Neuronal stem cell (in vitro differentiated cells): ENCODE measurements around the gene MIEN1.

Source experiments
- DNase-seq: peaks from one replicate; pipeline ENCODE4 v3.0.0-alpha.2; 2013; ENCODE audit warnings: low spot score
- H2AFZ ChIP-seq: one replicate; pipeline ENCODE4 v1.6.1; 2013; ENCODE audit warnings: mild to moderate bottlenecking, low read length, inconsistent platforms
- H2AK5ac ChIP-seq: 2 replicates; pipeline ENCODE4 v1.6.1; 2013; ENCODE audit warnings: low read depth, mild to moderate bottlenecking, inconsistent platforms, low read length, moderate library complexity, mixed read lengths
- H2BK120ac ChIP-seq: 2 replicates; pipeline ENCODE4 v1.6.1; 2013; ENCODE audit warnings: low read depth, mild to moderate bottlenecking, inconsistent platforms, low read length, moderate library complexity, mixed read lengths
- H2BK12ac ChIP-seq: one replicate; pipeline ENCODE4 v1.6.1; 2013; ENCODE audit warnings: low read length, inconsistent platforms
- H2BK15ac ChIP-seq: 2 replicates; pipeline ENCODE4 v1.6.1; 2013; ENCODE audit warnings: mild to moderate bottlenecking, low read length, inconsistent platforms, mixed read lengths
- H2BK5ac ChIP-seq: one replicate; pipeline ENCODE4 v1.6.1; 2013; ENCODE audit warnings: inconsistent platforms, mild to moderate bottlenecking, low read length, moderate library complexity
- H3K14ac ChIP-seq: one replicate; pipeline ENCODE4 v1.6.1; 2013; ENCODE audit warnings: low read length, inconsistent platforms
- H3K18ac ChIP-seq: 2 replicates; pipeline ENCODE4 v1.6.1; 2013; ENCODE audit warnings: low read length, inconsistent platforms
- H3K23ac ChIP-seq: 2 replicates; pipeline ENCODE4 v1.6.1; 2013; ENCODE audit warnings: low read depth, mild to moderate bottlenecking, mixed read lengths, low read length, inconsistent platforms; ENCODE audit not compliant: poor library complexity
- H3K27ac ChIP-seq: replicated peaks from 3 replicates; pipeline ENCODE4 v1.5.1; 2013; ENCODE audit warnings: low read length, inconsistent platforms
- H3K27me3 ChIP-seq, 3 experiments: 2 replicates each; pipeline ENCODE4 v1.6.1; 2013; ENCODE audit warnings: low read length in 3 of 3, mild to moderate bottlenecking in 2 of 3, inconsistent platforms in 1 of 3, low read depth in 1 of 3, mixed read lengths in 1 of 3, moderate library complexity in 1 of 3; ENCODE audit not compliant: control insufficient read depth in 3 of 3, insufficient read depth in 3 of 3
- H3K36me3 ChIP-seq, 2 donors: replicated peaks in 1 of 2; 2 replicates each; pipeline ENCODE4 v1.6.1; 2013; ENCODE audit warnings: low read length in 2 of 2; ENCODE audit not compliant: control insufficient read depth in 2 of 2, insufficient read depth in 2 of 2
- H3K4ac ChIP-seq: 2 replicates; pipeline ENCODE4 v1.6.1; 2013; ENCODE audit warnings: inconsistent platforms, mild to moderate bottlenecking, low read length, moderate library complexity
- H3K4me1 ChIP-seq, 2 donors: 1 replicate in 1 of 2; 2 replicates in 1 of 2; pipeline ENCODE4 v1.6.1; 2013; ENCODE audit warnings: low read length in 2 of 2, low read depth in 1 of 2; ENCODE audit not compliant: control insufficient read depth in 2 of 2, insufficient read depth in 1 of 2
- H3K4me2 ChIP-seq: one replicate; pipeline ENCODE4 v1.6.1; 2013; ENCODE audit warnings: mild to moderate bottlenecking, low read length, inconsistent platforms; ENCODE audit not compliant: insufficient read depth, poor library complexity, severe bottlenecking
- H3K4me3 ChIP-seq, 2 donors: 2 replicates each; pipeline ENCODE4 v1.5.1; 2013; ENCODE audit warnings: low read length in 2 of 2, mild to moderate bottlenecking in 2 of 2, inconsistent platforms in 1 of 2, moderate library complexity in 1 of 2
- H3K79me1 ChIP-seq: one replicate; pipeline ENCODE4 v1.6.1; 2013; ENCODE audit warnings: low read depth, mild to moderate bottlenecking, inconsistent platforms, low read length, moderate library complexity
- H3K9ac ChIP-seq: one replicate; pipeline ENCODE4 v1.6.1; 2013; ENCODE audit warnings: mild to moderate bottlenecking, low read depth, low read length, inconsistent platforms; ENCODE audit not compliant: poor library complexity
- H3K9me3 ChIP-seq, 2 donors: replicated peaks in 1 of 2; 2 replicates each; pipeline versions ENCODE3 to v1.6.1; 2013; ENCODE audit warnings: low read length in 2 of 2, mild to moderate bottlenecking in 2 of 2, inconsistent platforms in 1 of 2, low read depth in 1 of 2, mixed read lengths in 1 of 2, moderate library complexity in 1 of 2; ENCODE audit not compliant: control insufficient read depth in 2 of 2, insufficient read depth in 1 of 2
- H4K8ac ChIP-seq: one replicate; pipeline ENCODE4 v1.6.1; 2013; ENCODE audit warnings: low read depth, mild to moderate bottlenecking, inconsistent platforms, low read length, moderate library complexity
- H4K91ac ChIP-seq: one replicate; pipeline ENCODE4 v1.6.1; 2013; ENCODE audit warnings: low read length, low read depth, mild to moderate bottlenecking, inconsistent platforms; ENCODE audit not compliant: poor library complexity
- WGBS, 2 donors: extraction: QIAGEN DNeasy Blood & Tissue Kit; methylation state at CpG; one replicate each; pipeline ENCODE4 v1.1.7; 2013; ENCODE audit warnings: missing lambda C conversion rate in 2 of 2, mixed read lengths in 1 of 2; ENCODE audit not compliant: insufficient read length in 2 of 2, insufficient replicate concordance in 1 of 2; ENCODE audit errors: extremely low coverage in 2 of 2; 5-methylcytosine and 5-hydroxymethylcytosine counted together

Gene MIEN1

DNA sequence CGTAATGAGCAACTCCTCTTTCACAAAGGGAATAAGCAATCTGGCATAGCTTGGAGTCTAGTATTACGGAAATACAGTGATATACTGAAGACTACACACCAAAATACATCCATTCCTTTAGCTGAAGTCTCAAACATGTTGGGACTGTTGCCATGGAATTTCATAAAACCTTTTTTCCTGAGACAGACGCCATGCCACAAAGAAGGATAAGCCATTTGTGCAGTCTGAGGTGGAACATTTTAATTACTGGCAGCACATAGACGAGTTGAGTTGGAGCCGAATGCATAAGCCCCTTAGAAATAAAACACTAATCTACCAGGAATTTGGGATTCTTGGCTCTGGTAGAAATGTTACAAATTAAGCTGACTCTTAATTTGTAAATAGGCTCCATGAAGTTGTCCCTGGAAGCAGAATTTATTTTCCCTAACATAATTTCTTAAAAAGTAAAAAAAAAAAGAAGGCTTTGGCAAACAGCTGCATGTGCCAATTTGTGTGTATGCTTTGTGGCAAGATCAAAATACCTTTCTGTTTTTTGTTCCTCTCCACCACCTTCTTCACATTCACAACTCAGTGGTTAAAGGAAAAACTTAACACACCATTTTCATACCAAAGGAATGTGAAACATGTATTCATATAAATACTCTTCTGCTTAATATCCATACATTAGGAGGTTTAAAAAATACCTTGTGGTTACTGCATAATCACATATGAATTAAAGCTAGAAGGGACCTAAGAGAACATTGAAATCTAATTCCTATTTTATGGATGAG, 32.9 kb upstream of the MIEN1 start:
- no peak overlapping the region for H3K14ac ChIP-seq
- peaks cover 0 to 43% (median 0%) of the 10 kb centered on the region in 3 experiments for H3K27me3 ChIP-seq
- no peak overlapping the region for H3K23ac ChIP-seq
- no peak for DNase-seq
- no peaks in the 10 kb centered on the region for H3K4me1 ChIP-seq
- no peak overlapping the region for H3K4me3 ChIP-seq
- H2AK5ac ChIP-seq = no peak overlapping the region
- H2BK15ac ChIP-seq = no peak overlapping the region
- no peak overlapping the region for H4K8ac ChIP-seq
- H3K27ac ChIP-seq = no peak overlapping the region
- no peak overlapping the region for H4K91ac ChIP-seq
- H2BK120ac ChIP-seq = no peak overlapping the region
- H3K4ac ChIP-seq = no peak overlapping the region
- no peak overlapping the region for H3K18ac ChIP-seq
- H3K36me3 ChIP-seq = no peaks in the 10 kb centered on the region
- no peak overlapping the region for H2AFZ ChIP-seq
- no CpG with 5 or more reads among the region's 5 CpGs for WGBS, 2 donors
- no peak overlapping the region for H2BK12ac ChIP-seq
- no peaks in the 10 kb centered on the region for H3K9me3 ChIP-seq
- no peak overlapping the region for H3K4me2 ChIP-seq
- no peak overlapping the region for H3K9ac ChIP-seq
- H3K79me1 ChIP-seq = no peaks in the 10 kb centered on the region
- H2BK5ac ChIP-seq = no peak overlapping the region

DNA sequence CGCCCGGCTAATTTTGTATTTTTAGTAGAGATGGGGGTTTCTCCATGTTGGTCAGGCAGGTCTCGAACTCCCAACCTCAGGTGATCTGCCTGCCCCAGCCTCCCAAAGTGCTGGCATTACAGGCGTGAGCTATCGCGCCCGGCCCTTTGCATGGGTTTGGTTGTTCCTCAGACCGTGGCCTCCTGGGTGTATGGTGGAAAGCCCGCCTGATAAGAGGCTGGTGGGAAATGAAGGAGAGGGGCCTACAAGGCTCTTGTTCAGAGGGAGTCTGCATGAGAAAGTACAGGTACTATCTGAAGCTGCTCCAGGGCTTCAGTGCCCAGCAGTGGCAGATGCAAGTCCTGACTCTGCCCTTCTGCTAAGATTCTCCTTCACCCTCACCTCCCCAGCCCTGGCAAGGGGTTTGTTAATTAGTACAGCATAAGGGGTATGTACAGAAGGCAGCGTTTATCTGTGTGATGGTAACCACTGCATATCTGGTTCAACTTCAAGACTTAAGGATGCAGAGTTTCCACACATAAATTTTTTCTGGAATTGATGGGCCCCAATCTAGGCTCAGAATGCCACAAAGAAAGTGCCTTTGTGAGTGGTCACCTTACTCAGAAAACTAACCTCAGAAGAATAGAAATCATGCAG, 31.6 kb upstream of the MIEN1 start:
- DNase-seq = no peak
- no peak overlapping the region for H2BK5ac ChIP-seq
- no peaks in the 10 kb centered on the region for H3K36me3 ChIP-seq
- no peak overlapping the region for H3K27ac ChIP-seq
- H2BK120ac ChIP-seq = no peak overlapping the region
- H3K14ac ChIP-seq = no peak overlapping the region
- no peak overlapping the region for H2AFZ ChIP-seq
- H3K79me1 ChIP-seq = no peaks in the 10 kb centered on the region
- H3K9ac ChIP-seq = no peak overlapping the region
- H3K27me3 ChIP-seq = peaks cover 0 to 48% (median 0%) of the 10 kb centered on the region in 3 experiments
- no peak overlapping the region for H3K4ac ChIP-seq
- H3K18ac ChIP-seq = no peak overlapping the region
- no peak overlapping the region for H3K4me2 ChIP-seq
- WGBS, 2 donors = no CpG with 5 or more reads among the region's 10 CpGs
- no peaks in the 10 kb centered on the region for H3K4me1 ChIP-seq
- no peaks in the 10 kb centered on the region for H3K9me3 ChIP-seq
- H4K8ac ChIP-seq = no peak overlapping the region
- no peak overlapping the region for H3K23ac ChIP-seq
- no peak overlapping the region for H2BK12ac ChIP-seq
- no peak overlapping the region for H3K4me3 ChIP-seq
- H2AK5ac ChIP-seq = peak overlapping the region; percentile 19
- H2BK15ac ChIP-seq = no peak overlapping the region
- H4K91ac ChIP-seq = no peak overlapping the region

GRCh38 chr17:39759204-39759603, 28.9 kb upstream of the MIEN1 start:
- H3K18ac ChIP-seq = no peak overlapping the region
- H4K91ac ChIP-seq = no peak overlapping the region
- H4K8ac ChIP-seq = no peak overlapping the region
- H3K4me3 ChIP-seq = no peak overlapping the region
- H3K4me1 ChIP-seq = peaks cover 2% of the 10 kb centered on the region in 2 donors
- no peak overlapping the region for H3K23ac ChIP-seq
- H2BK12ac ChIP-seq = no peak overlapping the region
- H3K4me2 ChIP-seq = no peak overlapping the region
- H3K9me3 ChIP-seq = no peaks in the 10 kb centered on the region
- no peak overlapping the region for H3K27ac ChIP-seq
- WGBS, 2 donors = no CpG with 5 or more reads among the region's 5 CpGs
- no peak overlapping the region for H3K9ac ChIP-seq
- H2BK5ac ChIP-seq = peak overlapping the region; percentile 18
- DNase-seq = no peak
- H2BK120ac ChIP-seq = no peak overlapping the region
- H2BK15ac ChIP-seq = no peak overlapping the region
- peaks cover 0 to 55% (median 10%) of the 10 kb centered on the region in 3 experiments for H3K27me3 ChIP-seq
- H2AFZ ChIP-seq = no peak overlapping the region
- H2AK5ac ChIP-seq = no peak overlapping the region
- H3K4ac ChIP-seq = no peak overlapping the region
- H3K36me3 ChIP-seq = no peaks in the 10 kb centered on the region
- no peak overlapping the region for H3K14ac ChIP-seq
- no peaks in the 10 kb centered on the region for H3K79me1 ChIP-seq
